Fibroblast of the aortic adventitia (primary cell): Measurements from ENCODE around the gene TRIM50. TPM values are rescaled to one million over a fixed set of nuclear protein-coding genes. Genes with fewer than 3 reads are reported as not detected.
"Not testable (repeated sequence)": the region's sequence is repeated elsewhere in the genome, so short reads cannot be mapped to it uniquely, and the experiment has no call there.

Experiments used
- DNase-seq: peaks from one replicate; pipeline ENCODE4 v3.0.0-alpha.2; 2010; ENCODE audit warnings: low read depth
- H3K4me3 ChIP-seq: 2 replicates; pipeline ENCODE4 v1.5.1; 2011; ENCODE audit warnings: low read depth, mild to moderate bottlenecking, control low read depth, low read length, moderate library complexity
- total RNA-seq: library from RNA; depleted of rRNA; stranded (reverse); fragments of >200 nt; gene quantifications from 2 replicates; pipeline ENCODE4 v1.2.3, GENCODE V29; 2012; ENCODE audit warnings: low replicate concordance
- TF ChIP-seq, protein P1 (sequence below): IDR thresholded peaks from 2 replicates; pipeline ENCODE4 v1.5.1; 2011; ENCODE audit warnings: mild to moderate bottlenecking, low read length, control low read depth, inconsistent platforms; ENCODE audit not compliant: insufficient read depth

TRIM50 gene
- total RNA-seq, result not detected in 2 replicates

DNA sequence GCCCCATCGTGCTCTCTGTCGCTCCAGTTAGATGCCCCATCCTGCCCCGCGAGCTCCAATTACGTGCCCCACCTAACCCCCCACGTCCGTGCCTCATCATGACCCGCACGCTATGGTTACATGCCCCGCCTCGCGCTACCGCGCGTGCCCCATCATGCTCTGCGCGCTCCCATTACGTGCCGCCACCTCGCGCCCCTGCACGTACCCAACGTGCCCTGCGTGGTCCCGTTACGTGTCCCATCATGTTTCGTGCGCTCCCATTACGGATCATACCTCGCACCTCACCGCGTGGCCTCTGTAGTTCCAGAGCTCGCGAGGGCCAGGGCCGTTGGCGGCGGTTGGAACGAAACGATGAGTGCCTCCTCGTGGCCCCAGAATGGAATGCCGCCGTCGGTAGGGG is at the start of gene TRIM50, which contains the start of gene FKBP6:
TRIM50 (minus strand) TSS at position 161 of the 400 bp plus-strand sequence. CDS start 3,295 bp downstream, outside the sequence.
FKBP6 (plus strand) TSS at position 240 of the 400 bp plus-strand sequence. CDS start 268 bp downstream, outside the sequence.
- not testable (repeated sequence) for DNase-seq, H3K4me3 ChIP-seq

- TF ChIP-seq, protein P1, sequence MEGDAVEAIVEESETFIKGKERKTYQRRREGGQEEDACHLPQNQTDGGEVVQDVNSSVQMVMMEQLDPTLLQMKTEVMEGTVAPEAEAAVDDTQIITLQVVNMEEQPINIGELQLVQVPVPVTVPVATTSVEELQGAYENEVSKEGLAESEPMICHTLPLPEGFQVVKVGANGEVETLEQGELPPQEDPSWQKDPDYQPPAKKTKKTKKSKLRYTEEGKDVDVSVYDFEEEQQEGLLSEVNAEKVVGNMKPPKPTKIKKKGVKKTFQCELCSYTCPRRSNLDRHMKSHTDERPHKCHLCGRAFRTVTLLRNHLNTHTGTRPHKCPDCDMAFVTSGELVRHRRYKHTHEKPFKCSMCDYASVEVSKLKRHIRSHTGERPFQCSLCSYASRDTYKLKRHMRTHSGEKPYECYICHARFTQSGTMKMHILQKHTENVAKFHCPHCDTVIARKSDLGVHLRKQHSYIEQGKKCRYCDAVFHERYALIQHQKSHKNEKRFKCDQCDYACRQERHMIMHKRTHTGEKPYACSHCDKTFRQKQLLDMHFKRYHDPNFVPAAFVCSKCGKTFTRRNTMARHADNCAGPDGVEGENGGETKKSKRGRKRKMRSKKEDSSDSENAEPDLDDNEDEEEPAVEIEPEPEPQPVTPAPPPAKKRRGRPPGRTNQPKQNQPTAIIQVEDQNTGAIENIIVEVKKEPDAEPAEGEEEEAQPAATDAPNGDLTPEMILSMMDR, result no peak
- H3K4me3 ChIP-seq, result no peak overlapping the region
- DNase-seq, result no peak
Observed at GRCh38 chr7:73376671-73377412, 49.0 kb upstream of the TRIM50 start.

DNA sequence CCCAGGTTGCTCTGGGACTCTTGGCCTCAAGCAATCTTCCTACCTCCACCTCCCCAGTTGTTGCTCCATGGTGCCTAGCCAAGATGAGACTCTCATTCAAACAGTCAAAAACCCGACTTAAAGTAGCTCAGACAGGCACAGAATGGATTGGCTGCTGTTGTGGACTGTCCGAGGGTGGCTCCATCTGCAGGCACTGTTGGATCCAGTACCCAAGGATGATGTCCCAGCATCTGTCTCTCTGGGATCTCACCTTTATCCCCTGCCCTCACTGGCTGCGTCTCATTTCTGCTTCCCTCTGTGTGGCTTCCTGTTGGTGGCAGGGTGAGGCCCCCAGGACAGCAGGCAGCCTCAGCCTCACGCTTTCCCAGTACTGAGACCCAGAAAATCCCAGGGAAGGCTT is 48.4 kb upstream of the TRIM50 start:
- H3K4me3 ChIP-seq, DNase-seq: not testable (repeated sequence)

GRCh38 chr7:73373741-73374140 is 45.9 kb upstream of the TRIM50 start:
- TF ChIP-seq, protein P1, result no peak

GRCh38 chr7:73369622-73370021 is 41.7 kb upstream of the TRIM50 start:
- no peak for DNase-seq
- TF ChIP-seq, protein P1, result no peak
- no peak overlapping the region for H3K4me3 ChIP-seq

More at GRCh38 chr7:73373741-73374140, 45.9 kb upstream of the TRIM50 start:
- DNase-seq, result no peak
- H3K4me3 ChIP-seq, result no peak overlapping the region

DNA sequence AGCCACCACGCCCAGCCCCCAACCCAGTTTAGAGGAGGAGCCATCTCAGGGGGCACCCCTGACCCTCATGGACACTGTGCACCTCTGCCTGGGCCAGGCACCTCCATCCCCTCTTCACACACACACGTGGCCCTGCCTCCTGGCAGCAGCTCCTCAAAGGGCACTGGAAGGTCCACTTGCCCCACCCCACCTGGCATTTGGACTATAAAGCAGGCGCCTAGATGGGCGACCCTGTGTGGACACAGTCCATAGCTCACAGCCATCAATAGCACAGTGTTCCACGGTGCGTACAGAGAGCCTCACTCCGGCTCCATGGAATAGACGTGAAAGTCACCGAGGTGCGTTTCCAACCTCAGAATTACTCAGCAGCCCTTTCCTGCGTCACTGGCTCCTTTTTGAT is 41.1 kb upstream of the TRIM50 start:
- TF ChIP-seq, protein P1, result no peak
- DNase-seq, result no peak
- H3K4me3 ChIP-seq, result no peak overlapping the region

- DNase-seq, result no peak
- no peak overlapping the region for H3K4me3 ChIP-seq
- TF ChIP-seq, protein P1, result no peak
Observed at GRCh38 chr7:73366990-73367389, 39.1 kb upstream of the TRIM50 start.

GRCh38 chr7:73366127-73366526 is 38.2 kb upstream of the TRIM50 start:
- DNase-seq, result no peak
- H3K4me3 ChIP-seq, result no peak overlapping the region
- TF ChIP-seq, protein P1, result no peak
